Activated naive CD4-positive, alpha-beta T cell treated with anti-CD3 and anti-CD28 coated beads for 36 hours (primary cell): Measurements from ENCODE around the gene ZSWIM8. TPM values are rescaled to one million over a fixed set of nuclear protein-coding genes. Genes with fewer than 3 reads are reported as not detected.
A peak's percentile ranks its signal among the peaks of the same experiment; 100 is the strongest.

Source experiments
- CTCF ChIA-PET: fragments of 350-600 bp; sonication (Branson Sonifier 250); formaldehyde crosslinking; loops from one replicate; lab custom pipeline; 2021; ENCODE audit warnings: antibody characterized with exemption; lab: Charles Lee
- DNase-seq: peaks from one replicate; pipeline ENCODE4 v3.0.0-alpha.2; 2020
- H3K27ac Mint-ChIP-seq: one replicate; pipeline ENCODE4 v1.8.0; 2021; ENCODE audit warnings: mild to moderate bottlenecking, mixed read lengths
- H3K27me3 Mint-ChIP-seq: one replicate; pipeline ENCODE4 v1.8.0; 2021; ENCODE audit warnings: low read depth, mixed read lengths
- H3K36me3 Mint-ChIP-seq: one replicate; pipeline ENCODE4 v1.8.0; 2021; ENCODE audit warnings: low read depth, mixed read lengths
- H3K4me1 Mint-ChIP-seq: one replicate; pipeline ENCODE4 v1.8.0; 2021; ENCODE audit warnings: low read depth, mixed read lengths
- H3K4me3 Mint-ChIP-seq: one replicate; pipeline ENCODE4 v1.8.0; 2021; ENCODE audit warnings: mild to moderate bottlenecking, moderate library complexity, mixed read lengths
- H3K9me3 Mint-ChIP-seq: one replicate; pipeline ENCODE4 v1.8.0; 2021; ENCODE audit warnings: mixed read lengths
- intact Hi-C: fragments of 100-400 bp; cut with micrococcal nuclease; formaldehyde crosslinking; loops from one replicate; pipeline ENCODE4 v1.15.1; 2023
- total RNA-seq, 2 experiments: library from RNA; stranded (reverse); gene quantifications; one replicate each; pipeline ENCODE4 v1.2.3, GENCODE V29; 2021

The ZSWIM8 gene
- total RNA-seq, 2 experiments from 2014 or later = 25.8 to 26.7 TPM

DNA sequence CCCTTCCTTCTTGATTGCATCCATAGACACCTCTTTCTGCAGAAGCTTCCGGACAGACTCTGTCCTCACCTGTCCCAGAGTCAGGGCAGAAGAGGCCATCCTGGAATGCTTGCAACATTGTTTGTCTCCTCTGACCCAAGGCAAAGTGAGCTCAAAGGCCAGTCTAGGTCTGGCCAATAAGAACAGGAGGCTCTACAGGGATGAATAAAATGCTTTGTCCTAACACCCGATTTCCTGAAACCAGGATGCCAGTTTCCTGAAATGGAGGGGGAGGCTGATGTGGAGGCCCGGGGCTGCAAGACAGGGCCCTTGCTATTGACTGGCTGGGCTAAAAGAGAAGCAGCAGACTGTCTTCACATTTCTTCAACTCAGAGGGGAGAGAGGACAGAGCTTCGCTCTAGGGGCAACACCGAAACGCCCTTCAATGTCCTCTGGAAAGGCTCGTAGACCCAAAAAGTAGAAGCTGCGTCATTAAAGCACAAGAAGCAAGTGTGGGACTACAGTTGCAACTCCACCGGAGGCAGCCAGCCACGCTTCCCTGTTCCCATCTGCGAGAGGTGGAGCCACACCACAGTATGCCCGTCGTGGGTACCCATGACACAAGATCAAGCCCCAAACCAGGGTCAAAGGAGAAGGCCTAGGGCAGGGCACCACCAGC is 55.1 kb downstream of the ZSWIM8 start:
- H3K4me1 Mint-ChIP-seq = no peaks in the 10 kb centered on the region
- H3K27me3 Mint-ChIP-seq = no peaks in the 10 kb centered on the region
- intact Hi-C loops = no loop called here
- no peaks in the 10 kb centered on the region for H3K9me3 Mint-ChIP-seq
- H3K27ac Mint-ChIP-seq = no peak overlapping the region
- CTCF ChIA-PET = interaction anchor here (15.3 kb wide), 1 partner anchor 39 kb away, joined by 443 read pairs; the partner anchor contains the start of gene CAMK2G
- DNase-seq = no peak
- H3K36me3 Mint-ChIP-seq = peaks cover 12% of the 10 kb centered on the region
- no peak overlapping the region for H3K4me3 Mint-ChIP-seq

DNA sequence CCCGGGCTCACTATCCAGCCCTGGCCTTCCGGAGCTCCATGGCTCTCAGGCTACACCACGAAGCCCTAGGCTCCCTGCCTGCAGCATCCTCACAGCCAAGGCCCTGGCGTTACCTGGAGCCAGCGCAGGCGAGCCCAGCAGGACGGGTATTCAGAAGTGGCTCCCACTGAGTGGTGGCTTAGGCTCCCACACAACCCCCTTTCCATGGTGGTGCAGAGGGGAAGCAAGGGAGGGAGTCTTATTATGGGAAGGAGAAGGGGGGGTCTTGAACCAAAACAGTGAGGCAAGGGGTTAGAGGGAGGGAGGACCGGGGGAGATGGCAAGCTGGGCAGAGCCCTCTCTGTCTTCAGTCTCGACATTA is 55.6 kb downstream of the ZSWIM8 start:
- H3K36me3 Mint-ChIP-seq = peaks cover 13% of the 10 kb centered on the region
- intact Hi-C loops = no loop called here
- no peak overlapping the region for H3K27ac Mint-ChIP-seq
- H3K27me3 Mint-ChIP-seq = no peaks in the 10 kb centered on the region
- CTCF ChIA-PET = interaction anchor here (15.3 kb wide), 1 partner anchor 38 kb away, joined by 443 read pairs; the partner anchor contains the start of gene CAMK2G
- no peak for DNase-seq
- no peaks in the 10 kb centered on the region for H3K4me1 Mint-ChIP-seq
- no peak overlapping the region for H3K4me3 Mint-ChIP-seq
- H3K9me3 Mint-ChIP-seq = no peaks in the 10 kb centered on the region

DNA sequence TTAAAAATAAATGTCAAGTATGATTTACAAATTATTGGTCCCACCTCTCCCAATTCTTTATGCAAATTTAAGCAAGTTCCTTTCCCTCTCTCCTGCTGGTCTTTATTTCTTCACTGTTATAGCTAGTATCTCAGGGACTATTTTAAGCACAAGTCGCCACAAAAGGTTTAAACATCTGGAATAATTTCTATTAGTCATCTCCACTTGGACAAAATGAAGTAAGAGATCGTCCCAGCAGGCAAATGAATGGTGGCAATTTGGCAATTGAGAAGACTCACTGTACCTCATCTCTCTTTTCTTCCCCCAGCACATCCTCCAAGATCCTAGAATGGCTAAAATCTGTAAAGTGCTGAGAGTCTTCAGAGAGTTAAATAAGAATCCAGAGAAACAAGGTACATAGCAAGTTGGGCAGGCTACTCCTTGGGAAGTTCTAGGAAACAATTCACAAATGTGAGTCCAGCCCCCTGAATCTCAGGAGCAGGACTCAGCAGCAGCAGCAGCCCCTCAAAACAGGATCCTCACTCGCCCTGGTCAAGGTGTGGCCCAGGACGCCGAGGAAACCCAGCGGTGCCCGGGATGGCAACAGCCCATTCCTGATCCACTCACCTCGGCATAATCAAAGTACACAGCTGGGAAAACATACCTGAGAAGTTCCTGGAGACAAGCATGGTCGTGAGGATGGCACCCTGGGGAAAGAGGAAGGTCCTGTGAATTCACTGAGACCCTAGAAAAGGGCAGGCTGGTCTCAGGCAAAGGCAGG is 56.3 kb downstream of the ZSWIM8 start:
- no peak for DNase-seq

DNA sequence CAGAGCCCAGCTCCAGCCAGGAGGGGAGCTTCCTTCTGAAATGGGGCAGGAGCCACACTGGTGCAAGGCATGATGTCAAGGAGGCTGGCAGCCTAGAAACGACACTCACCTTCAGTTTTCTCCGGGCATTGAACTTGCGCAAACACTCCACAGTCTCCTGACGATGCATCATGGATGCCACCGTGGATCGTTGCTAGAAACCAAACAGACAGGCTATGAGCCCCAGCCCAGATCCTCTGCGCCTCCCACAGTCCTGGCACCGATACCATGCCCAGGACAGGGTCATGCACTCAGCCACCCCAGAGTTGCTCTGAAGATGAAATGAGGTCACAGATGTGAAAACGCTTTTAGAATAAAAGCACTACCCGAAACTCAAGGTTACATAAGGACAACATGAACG is 56.9 kb downstream of the ZSWIM8 start:
- intact Hi-C loops = no loop called here
- Mint-ChIP-seq H3K4me1 (no peaks in the 10 kb centered on the region), H3K9me3 (no peaks in the 10 kb centered on the region), H3K4me3 (no peak overlapping the region), H3K36me3 (peaks cover 13% of the 10 kb centered on the region), H3K27ac (no peak overlapping the region), H3K27me3 (no peaks in the 10 kb centered on the region)
- CTCF ChIA-PET = interaction anchor here (1.8 to 15.3 kb wide), 2 partner anchors 37 to 98 kb away, joined by 7 to 443 read pairs; partner anchors contain the start of gene CAMK2G
- DNase-seq = no peak

More for the DNA sequence above, 56.3 kb downstream of the ZSWIM8 start:
- Mint-ChIP-seq H3K4me1 (no peaks in the 10 kb centered on the region), H3K27me3 (no peaks in the 10 kb centered on the region), H3K36me3 (peaks cover 13% of the 10 kb centered on the region), H3K27ac (no peak overlapping the region), H3K4me3 (no peak overlapping the region), H3K9me3 (no peaks in the 10 kb centered on the region)
- intact Hi-C loops = no loop called here
- CTCF ChIA-PET = interaction anchor here (1.8 to 15.3 kb wide), 2 partner anchors 38 to 99 kb away, joined by 7 to 443 read pairs; partner anchors contain the start of gene CAMK2G

DNA sequence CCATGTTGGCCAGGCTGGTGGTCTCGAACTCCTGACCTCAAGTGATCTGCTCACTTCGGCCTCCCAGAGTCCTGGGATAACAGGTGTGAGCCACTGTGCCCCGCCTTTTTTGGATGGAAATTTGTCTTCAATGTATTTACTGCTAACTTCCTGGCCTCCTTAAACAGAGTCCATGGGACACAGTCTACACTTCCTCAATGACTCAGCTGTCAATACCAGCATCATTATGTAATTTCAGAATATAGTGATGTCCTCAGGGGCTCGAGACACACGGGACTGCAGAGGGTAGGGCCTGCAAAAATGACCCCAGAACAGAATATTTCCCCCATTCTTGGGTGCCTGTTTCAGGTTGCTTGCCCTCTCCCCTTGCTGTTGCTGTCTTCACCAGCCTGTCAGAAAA is 57.9 kb downstream of the ZSWIM8 start:
- CTCF ChIA-PET = interaction anchor here (0.9 to 15.3 kb wide), 3 partner anchors 28 to 97 kb away, joined by 3 to 443 read pairs (median 7); partner anchors contain the start of gene CAMK2G
- intact Hi-C loops = no loop called here
- no peaks in the 10 kb centered on the region for H3K27me3 Mint-ChIP-seq
- DNase-seq = no peak
- peaks cover 17% of the 10 kb centered on the region for H3K36me3 Mint-ChIP-seq
- no peaks in the 10 kb centered on the region for H3K4me1 Mint-ChIP-seq
- no peak overlapping the region for H3K27ac Mint-ChIP-seq
- H3K9me3 Mint-ChIP-seq = no peaks in the 10 kb centered on the region
- H3K4me3 Mint-ChIP-seq = no peak overlapping the region

DNA sequence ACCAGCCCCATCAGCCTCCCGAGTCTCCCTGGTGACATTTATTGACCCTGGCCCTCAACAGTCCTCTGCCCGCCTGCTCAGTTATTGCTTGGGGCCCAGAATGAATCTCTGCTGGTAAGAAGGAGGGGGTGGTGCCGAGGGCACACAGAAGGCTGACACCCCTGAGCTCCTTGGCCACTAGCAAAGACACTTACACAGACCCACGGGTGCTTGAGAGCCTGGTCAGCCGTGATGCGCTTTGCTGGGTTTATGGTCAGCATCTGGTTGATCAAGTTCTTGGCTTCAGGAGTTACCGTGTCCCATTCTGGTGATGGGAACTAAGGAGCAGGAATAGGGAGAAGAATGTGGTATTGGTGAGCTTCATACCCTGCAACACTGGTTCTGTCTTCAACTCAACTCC is 61.6 kb downstream of the ZSWIM8 start:
- peaks cover 8% of the 10 kb centered on the region for H3K4me1 Mint-ChIP-seq
- CTCF ChIA-PET = interaction anchor here (1.0 to 15.3 kb wide), 4 partner anchors 8 to 93 kb away, joined by 3 to 443 read pairs (median 10); partner anchors contain the start of gene CAMK2G
- intact Hi-C loops = loop anchor here (5.0 kb wide), 1 partner anchor 235 kb away; no protein-coding TSS in a partner anchor
- no peaks in the 10 kb centered on the region for H3K27me3 Mint-ChIP-seq
- no peak overlapping the region for H3K4me3 Mint-ChIP-seq
- no peak overlapping the region for H3K27ac Mint-ChIP-seq
- no peaks in the 10 kb centered on the region for H3K9me3 Mint-ChIP-seq
- no peak for DNase-seq
- H3K36me3 Mint-ChIP-seq = peaks cover 17% of the 10 kb centered on the region

DNA sequence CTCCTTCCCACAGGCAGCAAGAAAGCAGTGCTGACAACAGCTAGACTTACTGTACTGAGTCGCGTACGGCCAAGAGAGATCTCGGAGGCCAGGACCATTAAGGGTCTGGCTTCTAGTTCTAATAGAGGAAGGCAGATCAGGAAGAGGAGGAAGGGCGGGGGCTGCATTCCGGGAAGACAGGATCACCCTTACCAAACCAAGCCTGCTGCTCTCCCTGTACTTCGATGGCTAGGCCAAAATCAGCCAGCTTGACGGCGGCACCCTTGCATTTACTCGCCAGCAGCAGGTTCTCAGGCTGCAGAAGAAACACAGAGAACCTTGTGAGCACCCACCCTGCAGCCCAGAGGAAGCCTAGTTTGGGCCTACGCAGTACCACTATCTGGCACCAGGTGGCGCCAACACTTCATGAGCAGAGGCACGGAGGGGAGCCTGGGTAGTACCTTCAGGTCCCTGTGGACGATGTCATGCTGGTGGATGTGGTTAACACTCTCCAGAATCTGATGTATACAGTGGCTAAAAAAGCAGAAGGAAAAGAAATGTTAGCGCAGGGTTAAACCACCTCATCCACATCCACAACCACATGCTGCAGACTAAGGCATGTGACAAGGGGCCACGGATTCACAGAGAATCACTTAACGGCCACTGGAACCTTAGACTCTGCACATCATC is 63.5 kb downstream of the ZSWIM8 start:
- peaks cover 9% of the 10 kb centered on the region for H3K36me3 Mint-ChIP-seq
- H3K4me1 Mint-ChIP-seq = peaks cover 8% of the 10 kb centered on the region
- peak overlapping the region; percentile 66 for H3K27ac Mint-ChIP-seq
- H3K4me3 Mint-ChIP-seq = no peak overlapping the region
- intact Hi-C loops = loop anchor here (1.0 to 5.0 kb wide), 5 partner anchors 16 to 233 kb away; no protein-coding TSS in a partner anchor
- H3K9me3 Mint-ChIP-seq = no peaks in the 10 kb centered on the region
- CTCF ChIA-PET = interaction anchor here (0.6 to 15.3 kb wide), 14 partner anchors 9 to 110 kb away, joined by 3 to 443 read pairs (median 6); partner anchors contain the start of gene CAMK2G
- no peaks in the 10 kb centered on the region for H3K27me3 Mint-ChIP-seq
- DNase-seq = peak; percentile 96

DNA sequence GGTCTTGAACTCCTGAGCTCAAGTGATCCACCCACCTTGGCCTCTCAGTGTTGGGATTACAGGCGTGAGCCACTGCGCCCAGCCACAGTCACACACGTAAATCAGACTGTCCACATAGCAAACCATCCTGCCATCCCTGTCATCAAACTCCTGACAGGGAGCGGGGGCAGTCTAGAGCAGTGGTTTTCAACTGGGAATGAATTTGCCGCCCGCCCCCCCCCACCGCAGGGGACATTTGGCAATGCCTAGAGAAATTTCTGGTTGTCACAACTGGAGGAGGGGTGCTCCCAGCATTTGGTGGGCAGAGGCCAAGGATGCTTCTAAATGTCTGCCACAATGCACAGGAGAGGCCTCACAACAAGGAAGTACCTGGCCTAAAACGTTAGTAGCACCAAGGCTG is 64.8 kb downstream of the ZSWIM8 start:
- CTCF ChIA-PET = interaction anchor here (0.9 to 15.3 kb wide), 15 partner anchors 9 to 320 kb away, joined by 3 to 443 read pairs (median 4); partner anchors contain the start of gene CAMK2G
- Mint-ChIP-seq H3K27ac (no peak overlapping the region), H3K36me3 (peaks cover 7% of the 10 kb centered on the region)

DNA sequence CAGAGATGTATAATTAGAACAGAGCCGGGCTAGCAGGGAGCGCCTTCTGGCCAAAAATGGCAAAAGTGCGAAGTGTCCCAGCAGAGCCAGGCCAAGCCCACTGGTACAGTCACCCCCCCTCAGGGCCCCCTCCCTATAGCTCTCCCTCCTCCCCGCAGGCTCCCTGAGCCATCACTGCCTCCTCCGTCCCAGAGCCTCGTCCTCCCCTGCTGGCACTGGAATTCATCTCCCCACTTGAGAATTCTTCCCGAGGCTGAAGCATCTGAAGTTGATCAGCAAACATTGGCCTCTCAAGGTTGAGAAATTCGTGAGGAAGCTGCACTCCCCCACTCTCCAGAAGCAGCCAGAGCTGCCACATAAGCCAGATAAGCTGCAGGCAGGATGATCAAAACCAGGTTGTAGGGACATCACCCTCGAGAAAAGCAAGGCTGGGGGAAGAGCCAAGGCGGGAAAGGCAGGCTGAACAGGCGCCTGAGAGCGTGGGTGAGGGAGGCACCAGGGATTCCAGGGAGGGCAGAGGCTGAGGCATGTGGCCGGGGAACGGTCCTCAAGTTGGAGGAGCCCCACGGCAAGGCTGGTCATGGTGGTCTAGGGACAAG is 65.6 kb downstream of the ZSWIM8 start:
- Mint-ChIP-seq H3K4me1 (peaks cover 8% of the 10 kb centered on the region), H3K4me3 (no peak overlapping the region), H3K27ac (no peak overlapping the region), H3K9me3 (no peaks in the 10 kb centered on the region), H3K27me3 (no peaks in the 10 kb centered on the region), H3K36me3 (peaks cover 5% of the 10 kb centered on the region)
- CTCF ChIA-PET = interaction anchor here (0.9 to 15.3 kb wide), 4 partner anchors 18 to 321 kb away, joined by 3 to 443 read pairs (median 26); partner anchors contain the start of gene CAMK2G
- intact Hi-C loops = no loop called here
- no peak for DNase-seq

More for the DNA sequence above, 64.8 kb downstream of the ZSWIM8 start:
- no peaks in the 10 kb centered on the region for H3K27me3 Mint-ChIP-seq
- peaks cover 8% of the 10 kb centered on the region for H3K4me1 Mint-ChIP-seq
- intact Hi-C loops = no loop called here
- H3K4me3 Mint-ChIP-seq = no peak overlapping the region
- no peak for DNase-seq
- no peaks in the 10 kb centered on the region for H3K9me3 Mint-ChIP-seq
